CD4-positive, alpha-beta T cell (primary cell): ENCODE data around the gene COX17. TPM values are rescaled to one million over a fixed set of nuclear protein-coding genes. Genes with fewer than 3 reads are reported as not detected.

ENCODE experiments used
- ATAC-seq: fragments of 200-7000 bp; cut with Tn5 transposase; one replicate; pipeline ENCODE4 v1.10.0; 2022; ENCODE audit warnings: mild to moderate bottlenecking; ENCODE audit not compliant: poor library complexity
- CTCF ChIA-PET: fragments of 350-600 bp; sonication (Branson Sonifier 250); formaldehyde crosslinking; loops from one replicate; lab custom pipeline; 2021; ENCODE audit warnings: antibody characterized with exemption, inconsistent platforms; lab: Charles Lee
- POLR2A ChIA-PET: fragments of 350-600 bp; sonication (Branson Sonifier 250); formaldehyde crosslinking; loops from one replicate; lab custom pipeline; 2021; ENCODE audit warnings: antibody characterized with exemption, inconsistent platforms; lab: Charles Lee
- DNase-seq, 14 experiments: peaks; one replicate each; pipeline ENCODE4 v3.0.0-alpha.2; 2013 to 2020; ENCODE audit warnings: mixed read lengths in 2 of 14
- H3K27ac ChIP-seq, 2 donors: one replicate each; pipeline versions ENCODE4 v1.5.1 to v1.7.0; 2013; ENCODE audit warnings: low read length in 2 of 2, low read depth in 1 of 2, mild to moderate bottlenecking in 1 of 2
- H3K27me3 ChIP-seq, 2 experiments: 1 replicate in 1 of 2; 2 replicates in 1 of 2; pipeline versions ENCODE4 v1.6.1 to v1.7.0; 2013; ENCODE audit warnings: low read length in 2 of 2, control low read depth in 1 of 2, mild to moderate bottlenecking in 1 of 2, moderate library complexity in 1 of 2; ENCODE audit not compliant: insufficient read depth in 2 of 2, control insufficient read depth in 1 of 2
- H3K36me3 ChIP-seq: one replicate; pipeline ENCODE4 v1.6.1; 2013; ENCODE audit warnings: low read length, control low read depth; ENCODE audit not compliant: insufficient read depth
- H3K4me1 ChIP-seq: one replicate; pipeline ENCODE4 v1.6.1; 2013; ENCODE audit warnings: low read length, control low read depth; ENCODE audit not compliant: insufficient read depth
- H3K4me3 ChIP-seq: one replicate; pipeline ENCODE4 v1.5.1; 2013; ENCODE audit warnings: mild to moderate bottlenecking, low read length, moderate library complexity
- H3K9me3 ChIP-seq, 2 experiments: 1 replicate in 1 of 2; 2 replicates in 1 of 2; pipeline versions ENCODE4 v1.6.1 to v1.7.0; 2013; ENCODE audit warnings: low read length in 2 of 2, mild to moderate bottlenecking in 2 of 2, control low read depth in 1 of 2, moderate library complexity in 1 of 2; ENCODE audit not compliant: control insufficient read depth in 1 of 2, insufficient read depth in 1 of 2
- H3K27ac Mint-ChIP-seq: one replicate; pipeline ENCODE4 v1.8.0; 2020; ENCODE audit warnings: mixed read lengths
- H3K27me3 Mint-ChIP-seq: one replicate; pipeline ENCODE4 v1.8.0; 2021; ENCODE audit warnings: mixed read lengths
- H3K36me3 Mint-ChIP-seq: one replicate; pipeline ENCODE4 v1.8.0; 2021; ENCODE audit warnings: low read depth, mixed read lengths
- H3K4me1 Mint-ChIP-seq: one replicate; pipeline ENCODE4 v1.8.0; 2021; ENCODE audit warnings: low read depth, mixed read lengths
- H3K4me3 Mint-ChIP-seq: one replicate; pipeline ENCODE4 v1.8.0; 2020; ENCODE audit warnings: mild to moderate bottlenecking, mixed read lengths
- H3K9me3 Mint-ChIP-seq: one replicate; pipeline ENCODE4 v1.8.0; 2020; ENCODE audit warnings: mixed read lengths
- intact Hi-C, 2 experiments: fragments of 100-400 bp; cut with DNase I in 1 of 2; cut with micrococcal nuclease in 1 of 2; formaldehyde crosslinking; loops; one replicate each; pipeline versions ENCODE4 v1.15.1 to v1.9.0; 2023 to 2025; cut with DNase I, micrococcal nuclease
- total RNA-seq, 174 experiments: library from RNA in 2 of 174; stranded (reverse) in 2 of 174; gene quantifications; one replicate each; pipeline ENCODE4 v1.2.3 and lab custom pipeline; 2021 to 2026
- TF ChIP-seq, protein P1 (sequence below): fragments of 200-600 bp; IDR thresholded peaks from one replicate; pipeline ENCODE4 v1.8.0; 2022; ENCODE audit warnings: antibody characterized with exemption, mild to moderate bottlenecking

COX17 gene
- total RNA-seq, 2 experiments from 2014 or later, result 24.6 to 26.3 TPM

DNA sequence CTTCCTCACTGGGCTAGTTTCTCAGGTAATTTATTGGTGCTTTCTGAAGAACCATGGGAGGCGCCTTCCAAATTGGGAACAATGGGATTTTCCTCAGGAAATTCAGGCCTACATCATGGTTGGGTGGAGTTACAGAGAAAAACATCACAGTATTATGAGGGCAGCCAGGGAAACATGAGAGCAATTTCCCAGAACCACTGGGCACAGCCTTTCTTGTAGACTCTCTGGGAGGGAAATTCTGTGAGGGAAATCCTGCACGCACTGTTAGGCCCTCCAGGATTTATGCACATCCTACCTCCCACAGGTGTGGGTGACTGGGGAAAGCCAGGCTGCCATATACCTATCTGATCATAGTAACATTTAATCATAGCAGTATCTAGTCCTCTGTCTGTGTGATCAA is 30.0 kb downstream of the COX17 start:
- peaks cover 57% of the 10 kb centered on the region for H3K36me3 Mint-ChIP-seq
- no peak overlapping the region for H3K27ac Mint-ChIP-seq

DNA sequence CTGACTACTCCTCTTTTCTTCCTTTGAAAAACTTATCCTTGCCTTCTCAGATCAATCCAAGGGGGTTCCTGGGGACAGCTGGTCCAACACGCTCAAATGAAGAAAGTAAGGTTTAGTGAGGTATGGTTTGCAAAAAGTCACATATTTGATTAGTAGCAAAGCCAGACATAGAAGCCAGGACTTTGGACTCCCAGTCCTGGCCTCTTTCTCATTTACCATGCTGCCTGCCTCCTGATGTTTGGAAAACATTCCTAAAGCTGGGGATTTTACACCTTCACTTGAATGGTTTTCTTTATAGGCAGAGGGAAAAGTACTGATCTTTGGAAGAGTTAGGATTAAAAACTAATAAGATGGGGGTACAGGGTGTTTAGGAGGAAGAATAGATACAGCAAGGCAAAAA is 31.4 kb downstream of the COX17 start:
- Histone ChIP-seq H3K27me3 (no peaks in the 10 kb centered on the region), H3K27ac (no peak overlapping the region), H3K36me3 (peaks cover 12% of the 10 kb centered on the region), H3K4me3 (no peak overlapping the region), H3K4me1 (no peaks in the 10 kb centered on the region), H3K9me3 (no peaks in the 10 kb centered on the region)
- intact Hi-C loops, result no loop called here
- no peaks in the 10 kb centered on the region for H3K27me3 Mint-ChIP-seq
- no peaks in the 10 kb centered on the region for H3K4me1 Mint-ChIP-seq
- DNase-seq (no peak), ATAC-seq (no peak)
- H3K27ac Mint-ChIP-seq, result no peak overlapping the region
- POLR2A ChIA-PET, result no interaction called here
- CTCF ChIA-PET, result no interaction called here
- no peaks in the 10 kb centered on the region for H3K9me3 Mint-ChIP-seq
- no peak overlapping the region for H3K4me3 Mint-ChIP-seq
- peaks cover 63% of the 10 kb centered on the region for H3K36me3 Mint-ChIP-seq
- TF ChIP-seq, protein P1, sequence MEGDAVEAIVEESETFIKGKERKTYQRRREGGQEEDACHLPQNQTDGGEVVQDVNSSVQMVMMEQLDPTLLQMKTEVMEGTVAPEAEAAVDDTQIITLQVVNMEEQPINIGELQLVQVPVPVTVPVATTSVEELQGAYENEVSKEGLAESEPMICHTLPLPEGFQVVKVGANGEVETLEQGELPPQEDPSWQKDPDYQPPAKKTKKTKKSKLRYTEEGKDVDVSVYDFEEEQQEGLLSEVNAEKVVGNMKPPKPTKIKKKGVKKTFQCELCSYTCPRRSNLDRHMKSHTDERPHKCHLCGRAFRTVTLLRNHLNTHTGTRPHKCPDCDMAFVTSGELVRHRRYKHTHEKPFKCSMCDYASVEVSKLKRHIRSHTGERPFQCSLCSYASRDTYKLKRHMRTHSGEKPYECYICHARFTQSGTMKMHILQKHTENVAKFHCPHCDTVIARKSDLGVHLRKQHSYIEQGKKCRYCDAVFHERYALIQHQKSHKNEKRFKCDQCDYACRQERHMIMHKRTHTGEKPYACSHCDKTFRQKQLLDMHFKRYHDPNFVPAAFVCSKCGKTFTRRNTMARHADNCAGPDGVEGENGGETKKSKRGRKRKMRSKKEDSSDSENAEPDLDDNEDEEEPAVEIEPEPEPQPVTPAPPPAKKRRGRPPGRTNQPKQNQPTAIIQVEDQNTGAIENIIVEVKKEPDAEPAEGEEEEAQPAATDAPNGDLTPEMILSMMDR, result no peak

More for the DNA sequence above, 30.0 kb downstream of the COX17 start:
- ATAC-seq, result no peak
- intact Hi-C loops, result no loop called here
- POLR2A ChIA-PET, result no interaction called here
- H3K4me1 Mint-ChIP-seq, result no peaks in the 10 kb centered on the region
- H3K27me3 Mint-ChIP-seq, result no peaks in the 10 kb centered on the region
- H3K27ac ChIP-seq, result no peak overlapping the region
- H3K9me3 ChIP-seq, result no peaks in the 10 kb centered on the region
- no peaks in the 10 kb centered on the region for H3K27me3 ChIP-seq
- H3K4me1 ChIP-seq, result no peaks in the 10 kb centered on the region
- DNase-seq, result no peak
- CTCF ChIA-PET, result no interaction called here
- no peak overlapping the region for H3K4me3 Mint-ChIP-seq
- H3K9me3 Mint-ChIP-seq, result no peaks in the 10 kb centered on the region
- TF ChIP-seq, protein P1, result no peak
- no peak overlapping the region for H3K4me3 ChIP-seq
- peaks cover 12% of the 10 kb centered on the region for H3K36me3 ChIP-seq

DNA sequence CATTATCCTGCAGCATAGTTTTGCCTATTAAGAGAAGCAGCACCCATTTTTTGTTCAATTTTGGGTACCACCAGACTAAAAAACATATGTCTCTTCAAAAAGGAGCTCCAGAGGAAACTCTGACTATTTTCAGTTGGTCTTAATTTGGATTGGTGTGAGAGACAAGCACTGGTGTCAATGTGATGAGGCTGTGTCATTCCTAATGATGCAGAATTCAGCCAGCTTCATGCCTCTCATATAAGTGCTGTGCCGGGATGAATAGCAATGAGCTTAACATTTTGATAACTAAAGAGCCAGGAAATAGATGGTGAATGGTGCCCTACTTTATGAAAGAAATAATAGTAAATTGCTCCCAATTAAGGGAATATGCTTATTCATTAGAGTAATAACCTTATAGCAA is 32.7 kb downstream of the COX17 start:
- DNase-seq (no peak), ATAC-seq (no peak)
- Histone ChIP-seq H3K27me3 (no peaks in the 10 kb centered on the region), H3K4me3 (no peak overlapping the region), H3K9me3 (no peaks in the 10 kb centered on the region), H3K4me1 (no peaks in the 10 kb centered on the region), H3K27ac (no peak overlapping the region), H3K36me3 (peaks cover 12% of the 10 kb centered on the region)
- H3K36me3 Mint-ChIP-seq, result peaks cover 74% of the 10 kb centered on the region
- TF ChIP-seq, protein P1, result no peak
- H3K27ac Mint-ChIP-seq, result no peak overlapping the region
- no peaks in the 10 kb centered on the region for H3K27me3 Mint-ChIP-seq
- H3K4me3 Mint-ChIP-seq, result no peak overlapping the region
- ChIA-PET CTCF (interaction anchor here (1.3 kb wide), 1 partner anchor 18 kb away, joined by 3 read pairs; no protein-coding TSS in a partner anchor), POLR2A (no interaction called here)
- H3K4me1 Mint-ChIP-seq, result no peaks in the 10 kb centered on the region
- H3K9me3 Mint-ChIP-seq, result no peaks in the 10 kb centered on the region
- intact Hi-C loops, result no loop called here
